Measurements from ENCODE around the gene CLINT1.
"Not testable (repeated sequence)": the region's sequence is repeated elsewhere in the genome, so short reads cannot be mapped to it uniquely, and the experiment has no call there.

Gene CLINT1

DNA sequence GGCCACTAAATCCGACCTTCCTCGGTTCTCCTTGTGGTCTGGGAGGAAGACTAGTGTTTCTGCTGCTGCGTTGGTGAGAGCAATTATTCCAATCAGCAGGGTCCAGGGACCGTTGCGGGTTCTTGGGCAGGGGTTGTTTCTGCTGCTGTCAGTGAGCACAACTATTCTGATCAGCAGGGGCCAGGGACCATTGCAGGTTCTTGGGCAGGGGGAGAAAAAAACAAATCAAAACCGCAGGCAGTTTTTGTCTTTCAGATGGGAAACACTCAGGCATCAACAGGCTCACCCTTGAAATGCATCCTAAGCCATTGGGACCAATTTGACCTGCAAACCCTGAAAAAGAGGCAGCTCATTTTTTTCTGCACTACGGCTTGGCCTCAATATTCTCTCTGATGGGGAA lies 22.6 kb upstream of the CLINT1 start:
- H3K4me2 ChIP-seq (ENCODE audit: insufficient read depth, low read length, poor library complexity, severe bottlenecking): not testable (repeated sequence)
- WGBS, 2 donors (ENCODE audit: extremely low coverage in 2 of 2, insufficient read length in 2 of 2, insufficient replicate concordance in 1 of 2): no CpG with 5 or more reads among the region's 7 CpGs

GRCh38 chr5:157877821-157878220 lies 18.9 kb upstream of the CLINT1 start:
- no CpG with 5 or more reads among the region's 2 CpGs for WGBS, 2 donors (ENCODE audit: extremely low coverage in 2 of 2, insufficient read length in 2 of 2, insufficient replicate concordance in 1 of 2)
- Histone ChIP-seq H3K27ac (replicated peaks; ENCODE audit: low read length) (no peak overlapping the region), H3K36me3 (replicated peaks in 1 of 2; ENCODE audit: control insufficient read depth in 2 of 2, insufficient read depth in 2 of 2, low read length in 2 of 2) (no peaks in the 10 kb centered on the region), H2AK5ac (ENCODE audit: low read depth, low read length) (no peak overlapping the region), H3K4me2 (ENCODE audit: insufficient read depth, low read length, poor library complexity, severe bottlenecking) (no peak overlapping the region), H2BK120ac (ENCODE audit: low read depth, low read length) (no peak overlapping the region), H3K23ac (ENCODE audit: low read depth, low read length, poor library complexity) (no peak overlapping the region), H3K14ac (ENCODE audit: low read length) (no peak overlapping the region), H2AFZ (ENCODE audit: low read length) (no peak overlapping the region), H2BK12ac (ENCODE audit: low read length) (no peak overlapping the region), H3K18ac (ENCODE audit: low read length) (no peak overlapping the region), H3K79me1 (ENCODE audit: low read depth, low read length) (no peaks in the 10 kb centered on the region), H2BK5ac (ENCODE audit: low read length) (no peak overlapping the region), H4K8ac (ENCODE audit: low read depth, low read length) (no peak overlapping the region), H3K4me1 (ENCODE audit: control insufficient read depth in 2 of 2, insufficient read depth in 1 of 2, low read depth in 1 of 2, low read length in 2 of 2) (no peaks in the 10 kb centered on the region), H4K91ac (ENCODE audit: low read depth, low read length, poor library complexity) (no peak overlapping the region), H3K27me3 (ENCODE audit: control insufficient read depth in 3 of 3, insufficient read depth in 3 of 3, low read depth in 1 of 3, low read length in 3 of 3) (peaks cover 0 to 4% (median 0%) of the 10 kb centered on the region in 3 experiments), H3K9me3 (replicated peaks in 1 of 2; ENCODE audit: control insufficient read depth in 2 of 2, insufficient read depth in 1 of 2, low read depth in 1 of 2, low read length in 2 of 2) (no peaks in the 10 kb centered on the region), H3K4ac (ENCODE audit: low read length) (no peak overlapping the region), H3K9ac (ENCODE audit: low read depth, low read length, poor library complexity) (no peak overlapping the region), H3K4me3 (ENCODE audit: low read length in 2 of 2) (no peak overlapping the region), H2BK15ac (ENCODE audit: low read length) (no peak overlapping the region)
- no peak for DNase-seq (ENCODE audit: low spot score)

More for the DNA sequence above, 22.6 kb upstream of the CLINT1 start:
- H3K27me3 ChIP-seq (ENCODE audit: control insufficient read depth in 3 of 3, insufficient read depth in 3 of 3, low read depth in 1 of 3, low read length in 3 of 3); H3K9me3 ChIP-seq (replicated peaks in 1 of 2; ENCODE audit: control insufficient read depth in 2 of 2, insufficient read depth in 1 of 2, low read depth in 1 of 2, low read length in 2 of 2); H3K9ac ChIP-seq (ENCODE audit: low read depth, low read length, poor library complexity); H2BK15ac ChIP-seq (ENCODE audit: low read length); H3K27ac ChIP-seq (replicated peaks; ENCODE audit: low read length); H4K8ac ChIP-seq (ENCODE audit: low read depth, low read length); H2BK120ac ChIP-seq (ENCODE audit: low read depth, low read length); H2BK5ac ChIP-seq (ENCODE audit: low read length); H3K23ac ChIP-seq (ENCODE audit: low read depth, low read length, poor library complexity); H3K36me3 ChIP-seq (replicated peaks in 1 of 2; ENCODE audit: control insufficient read depth in 2 of 2, insufficient read depth in 2 of 2, low read length in 2 of 2); H3K4me3 ChIP-seq (ENCODE audit: low read length in 2 of 2); H2AK5ac ChIP-seq (ENCODE audit: low read depth, low read length); H3K18ac ChIP-seq (ENCODE audit: low read length); DNase-seq (ENCODE audit: low spot score); H3K4ac ChIP-seq (ENCODE audit: low read length); H3K14ac ChIP-seq (ENCODE audit: low read length); H2BK12ac ChIP-seq (ENCODE audit: low read length); H2AFZ ChIP-seq (ENCODE audit: low read length); H3K4me1 ChIP-seq (ENCODE audit: control insufficient read depth in 2 of 2, insufficient read depth in 1 of 2, low read depth in 1 of 2, low read length in 2 of 2); H4K91ac ChIP-seq (ENCODE audit: low read depth, low read length, poor library complexity); H3K79me1 ChIP-seq (ENCODE audit: low read depth, low read length): not testable (repeated sequence)

DNA sequence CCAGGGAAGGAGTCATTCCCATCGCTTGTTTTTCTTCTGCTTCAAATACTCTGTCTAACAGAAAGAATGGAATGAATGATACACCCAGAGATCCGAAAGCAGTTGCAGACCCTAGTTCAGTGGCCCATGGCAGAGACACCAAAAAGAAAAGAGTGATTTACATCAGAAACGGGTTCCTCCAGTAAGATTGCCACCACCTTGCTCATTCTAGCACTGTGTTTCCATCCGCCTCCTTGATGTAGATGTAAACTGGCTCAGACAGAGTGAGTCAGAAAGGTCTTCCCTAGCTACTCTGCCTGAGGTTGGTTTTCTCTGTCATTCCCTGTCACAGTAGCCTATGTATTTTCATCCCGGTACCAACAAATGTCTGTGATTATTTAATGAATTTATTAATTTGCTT lies 15.9 kb upstream of the CLINT1 start:
- H4K8ac ChIP-seq (ENCODE audit: low read depth, low read length): no peak overlapping the region
- WGBS, 2 donors (ENCODE audit: extremely low coverage in 2 of 2, insufficient read length in 2 of 2, insufficient replicate concordance in 1 of 2): no CpG with 5 or more reads among the region's 5 CpGs
- no peak overlapping the region for H2BK12ac ChIP-seq (ENCODE audit: low read length)
- H3K27ac ChIP-seq (replicated peaks; ENCODE audit: low read length): no peak overlapping the region
- H3K79me1 ChIP-seq (ENCODE audit: low read depth, low read length): no peaks in the 10 kb centered on the region
- H3K4ac ChIP-seq (ENCODE audit: low read length): no peak overlapping the region
- H3K4me1 ChIP-seq (ENCODE audit: control insufficient read depth in 2 of 2, insufficient read depth in 1 of 2, low read depth in 1 of 2, low read length in 2 of 2): no peaks in the 10 kb centered on the region
- H2AFZ ChIP-seq (ENCODE audit: low read length): no peak overlapping the region
- H3K9me3 ChIP-seq (replicated peaks in 1 of 2; ENCODE audit: control insufficient read depth in 2 of 2, insufficient read depth in 1 of 2, low read depth in 1 of 2, low read length in 2 of 2): no peaks in the 10 kb centered on the region
- H3K27me3 ChIP-seq (ENCODE audit: control insufficient read depth in 3 of 3, insufficient read depth in 3 of 3, low read depth in 1 of 3, low read length in 3 of 3): peaks cover 0 to 3% (median 0%) of the 10 kb centered on the region in 3 experiments
- no peak overlapping the region for H4K91ac ChIP-seq (ENCODE audit: low read depth, low read length, poor library complexity)
- H3K4me2 ChIP-seq (ENCODE audit: insufficient read depth, low read length, poor library complexity, severe bottlenecking): no peak overlapping the region
- no peak overlapping the region for H3K4me3 ChIP-seq (ENCODE audit: low read length in 2 of 2)
- no peak overlapping the region for H3K23ac ChIP-seq (ENCODE audit: low read depth, low read length, poor library complexity)
- H2BK15ac ChIP-seq (ENCODE audit: low read length): no peak overlapping the region
- H3K9ac ChIP-seq (ENCODE audit: low read depth, low read length, poor library complexity): no peak overlapping the region
- H2BK120ac ChIP-seq (ENCODE audit: low read depth, low read length): no peak overlapping the region
- no peak overlapping the region for H3K18ac ChIP-seq (ENCODE audit: low read length)
- H3K14ac ChIP-seq (ENCODE audit: low read length): no peak overlapping the region
- DNase-seq (ENCODE audit: low spot score): no peak
- no peak overlapping the region for H2AK5ac ChIP-seq (ENCODE audit: low read depth, low read length)
- H3K36me3 ChIP-seq (replicated peaks in 1 of 2; ENCODE audit: control insufficient read depth in 2 of 2, insufficient read depth in 2 of 2, low read length in 2 of 2): no peaks in the 10 kb centered on the region
- no peak overlapping the region for H2BK5ac ChIP-seq (ENCODE audit: low read length)

DNA sequence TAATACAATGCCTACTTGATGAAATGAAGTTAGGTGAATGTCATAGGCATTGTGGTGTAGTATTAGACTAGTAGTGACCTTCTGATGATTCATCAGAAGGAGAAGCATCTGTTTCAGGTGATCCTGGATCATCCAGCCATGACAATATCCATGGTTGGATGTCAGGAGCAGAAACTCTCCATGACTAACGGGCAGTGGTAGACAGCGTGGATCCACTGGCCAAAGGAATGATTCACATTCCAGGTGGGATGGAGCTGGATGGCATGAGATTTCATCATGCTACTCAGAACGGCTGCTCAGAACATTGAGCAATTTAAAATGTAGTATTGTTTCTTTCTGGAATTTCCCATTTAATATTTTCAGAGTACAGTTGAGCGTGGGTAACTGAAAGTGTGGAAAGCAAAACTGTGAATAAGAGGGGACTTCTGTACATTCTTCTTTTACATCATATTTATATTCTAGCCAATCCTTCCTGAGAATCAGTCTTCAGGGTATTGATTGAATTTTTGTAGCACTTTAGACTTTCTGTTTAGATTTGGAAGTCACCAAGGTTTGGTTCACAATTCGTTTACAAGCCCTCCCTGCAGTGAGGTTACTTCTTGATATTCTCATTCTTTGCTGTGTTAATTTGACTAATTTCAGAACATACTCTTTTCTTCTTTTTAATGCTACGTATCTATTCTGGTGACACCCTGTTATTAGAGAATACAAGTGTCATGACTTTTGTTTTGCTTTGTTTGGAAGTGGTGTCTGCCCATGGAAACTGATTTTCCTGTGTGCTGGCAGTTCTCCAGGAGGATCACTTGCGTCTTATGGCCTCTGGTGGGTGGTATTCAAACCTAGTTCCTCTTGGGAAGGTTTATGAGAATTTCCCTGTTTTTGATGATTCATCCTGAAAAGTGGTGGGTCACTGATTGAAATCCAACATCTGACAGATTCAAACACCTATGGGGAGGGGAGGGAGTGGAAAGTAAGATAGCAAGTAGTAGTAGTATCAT lies 12.2 kb upstream of the CLINT1 start:
- H2BK120ac ChIP-seq (ENCODE audit: low read depth, low read length): no peak overlapping the region
- H3K23ac ChIP-seq (ENCODE audit: low read depth, low read length, poor library complexity): no peak overlapping the region
- no peak overlapping the region for H3K4me3 ChIP-seq (ENCODE audit: low read length in 2 of 2)
- no peak overlapping the region for H4K8ac ChIP-seq (ENCODE audit: low read depth, low read length)
- H4K91ac ChIP-seq (ENCODE audit: low read depth, low read length, poor library complexity): no peak overlapping the region
- no peak for DNase-seq (ENCODE audit: low spot score)
- H3K27ac ChIP-seq (replicated peaks; ENCODE audit: low read length): no peak overlapping the region
- no peaks in the 10 kb centered on the region for H3K36me3 ChIP-seq (replicated peaks in 1 of 2; ENCODE audit: control insufficient read depth in 2 of 2, insufficient read depth in 2 of 2, low read length in 2 of 2)
- peaks cover 0 to 3% (median 0%) of the 10 kb centered on the region in 3 experiments for H3K27me3 ChIP-seq (ENCODE audit: control insufficient read depth in 3 of 3, insufficient read depth in 3 of 3, low read depth in 1 of 3, low read length in 3 of 3)
- no CpG with 5 or more reads among the region's 7 CpGs for WGBS, 2 donors (ENCODE audit: extremely low coverage in 2 of 2, insufficient read length in 2 of 2, insufficient replicate concordance in 1 of 2)
- no peak overlapping the region for H3K9ac ChIP-seq (ENCODE audit: low read depth, low read length, poor library complexity)
- H2BK15ac ChIP-seq (ENCODE audit: low read length): no peak overlapping the region
- H3K4me1 ChIP-seq (ENCODE audit: control insufficient read depth in 2 of 2, insufficient read depth in 1 of 2, low read depth in 1 of 2, low read length in 2 of 2): no peaks in the 10 kb centered on the region
- no peaks in the 10 kb centered on the region for H3K79me1 ChIP-seq (ENCODE audit: low read depth, low read length)
- H2AK5ac ChIP-seq (ENCODE audit: low read depth, low read length): no peak overlapping the region
- no peak overlapping the region for H3K4me2 ChIP-seq (ENCODE audit: insufficient read depth, low read length, poor library complexity, severe bottlenecking)
- no peak overlapping the region for H2BK5ac ChIP-seq (ENCODE audit: low read length)
- H2BK12ac ChIP-seq (ENCODE audit: low read length): no peak overlapping the region
- no peak overlapping the region for H3K18ac ChIP-seq (ENCODE audit: low read length)
- H3K14ac ChIP-seq (ENCODE audit: low read length): no peak overlapping the region
- H3K9me3 ChIP-seq (replicated peaks in 1 of 2; ENCODE audit: control insufficient read depth in 2 of 2, insufficient read depth in 1 of 2, low read depth in 1 of 2, low read length in 2 of 2): no peaks in the 10 kb centered on the region
- no peak overlapping the region for H2AFZ ChIP-seq (ENCODE audit: low read length)
- H3K4ac ChIP-seq (ENCODE audit: low read length): no peak overlapping the region

Measured in neuronal stem cell (in vitro differentiated cells).